ENCODE data around the gene RNF225. TPM values are rescaled to one million over a fixed set of nuclear protein-coding genes. Genes with fewer than 3 reads are reported as not detected.

The RNF225 gene
- total and polyA plus RNA-seq, 9 of the 15 experiments (the other 6 are each of a cell fraction or from before 2014, with no cell fraction given): 0.33 TPM; not detected in 8

DNA sequence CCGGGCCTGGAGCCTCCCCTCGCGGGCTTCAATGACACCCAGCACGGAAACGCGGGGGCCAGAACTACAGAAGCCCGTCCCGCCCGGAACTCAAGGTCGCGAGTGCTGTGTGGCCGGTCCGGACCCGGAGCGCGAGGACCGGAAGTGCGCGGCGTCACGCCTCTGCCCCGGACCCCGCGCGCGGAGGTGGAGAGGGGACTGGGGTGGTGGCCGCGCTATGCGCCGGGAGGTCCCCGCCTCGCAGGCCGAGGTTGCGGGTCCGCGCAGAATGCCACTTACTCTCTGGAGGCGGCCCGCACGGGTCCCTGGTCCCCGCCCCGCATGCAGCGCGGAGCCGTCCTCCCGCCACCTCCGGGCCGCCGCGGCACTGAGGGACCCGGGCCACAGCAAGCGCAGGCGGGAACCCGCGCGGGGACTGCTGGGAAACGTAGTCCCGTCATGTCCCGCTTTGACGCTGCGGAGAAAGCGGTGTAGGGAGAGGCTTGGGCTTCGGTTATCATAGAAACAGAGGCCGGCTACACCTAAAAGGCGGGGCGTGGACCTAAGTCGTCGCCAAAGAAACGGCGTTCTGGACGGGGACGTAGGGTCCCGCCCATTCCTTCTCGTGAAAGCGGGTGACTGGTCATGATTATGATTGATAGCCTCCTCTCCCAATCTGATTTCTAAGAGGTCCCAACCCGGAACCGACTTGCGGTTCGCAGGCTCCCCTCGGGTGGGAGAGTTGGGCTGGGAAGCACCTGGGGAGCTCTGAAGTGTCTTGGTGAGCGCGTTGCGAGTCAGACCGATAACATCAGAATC, 14.6 kb upstream of the RNF225 start, which contains the start of gene ZNF837 (continued):
- TF ChIP-seq THAP7 (CRISPR knock-in tag; IDR thresholded peaks at IDR 0.05): no peak; the same call in 1 of the 2 replicates
- no peak for TF ChIP-seq ZFP36 (IDR thresholded peaks at IDR 0.05; ENCODE audit: low read depth, low read length, partially characterized antibody)
- no peak for TF ChIP-seq ZNF696 (CRISPR knock-in tag; conservative IDR thresholded peaks at IDR 0.05)
- TF ChIP-seq MXI1 (IDR thresholded peaks at IDR 0.05; ENCODE audit: low read depth, low read length): peak; percentile 94
- no peak for TF ChIP-seq FOXK1 (CRISPR knock-in tag; IDR thresholded peaks at IDR 0.05; ENCODE audit: borderline replicate concordance)
- peak; percentile 94 for TF ChIP-seq E2F3 (CRISPR knock-in tag; IDR thresholded peaks at IDR 0.05)
- TF ChIP-seq ZNF79 (CRISPR knock-in tag; IDR thresholded peaks at IDR 0.05; ENCODE audit: low read depth): no peak
- peak; percentile 95 for TF ChIP-seq ELF2 (CRISPR knock-in tag; IDR thresholded peaks at IDR 0.05)
- peak; percentile 100 for TF ChIP-seq GABPA (tag; conservative IDR thresholded peaks at IDR 0.05; ENCODE audit: low read depth)
- TF ChIP-seq JUN (IDR thresholded peaks at IDR 0.05; ENCODE audit: borderline replicate concordance, low read depth, low read length): peak; percentile 49; the same call in 1 of the 2 replicates
- no peak for TF ChIP-seq JUN (CRISPR knock-in tag; IDR thresholded peaks at IDR 0.05; ENCODE audit: borderline replicate concordance)
- TF ChIP-seq ZNF583 (CRISPR knock-in tag; IDR thresholded peaks at IDR 0.05): no peak
- TF ChIP-seq SP1 (CRISPR knock-in tag; IDR thresholded peaks at IDR 0.05): peak; percentile 90
- 0 out of 4 replicates have a peak, but pooled peaks of 1 of the 2 experiments have one; percentile 68 for TF ChIP-seq TBL1XR1 (IDR thresholded peaks at IDR 0.05; ENCODE audit: low read length in 2 of 2)
- TF ChIP-seq, protein P1, sequence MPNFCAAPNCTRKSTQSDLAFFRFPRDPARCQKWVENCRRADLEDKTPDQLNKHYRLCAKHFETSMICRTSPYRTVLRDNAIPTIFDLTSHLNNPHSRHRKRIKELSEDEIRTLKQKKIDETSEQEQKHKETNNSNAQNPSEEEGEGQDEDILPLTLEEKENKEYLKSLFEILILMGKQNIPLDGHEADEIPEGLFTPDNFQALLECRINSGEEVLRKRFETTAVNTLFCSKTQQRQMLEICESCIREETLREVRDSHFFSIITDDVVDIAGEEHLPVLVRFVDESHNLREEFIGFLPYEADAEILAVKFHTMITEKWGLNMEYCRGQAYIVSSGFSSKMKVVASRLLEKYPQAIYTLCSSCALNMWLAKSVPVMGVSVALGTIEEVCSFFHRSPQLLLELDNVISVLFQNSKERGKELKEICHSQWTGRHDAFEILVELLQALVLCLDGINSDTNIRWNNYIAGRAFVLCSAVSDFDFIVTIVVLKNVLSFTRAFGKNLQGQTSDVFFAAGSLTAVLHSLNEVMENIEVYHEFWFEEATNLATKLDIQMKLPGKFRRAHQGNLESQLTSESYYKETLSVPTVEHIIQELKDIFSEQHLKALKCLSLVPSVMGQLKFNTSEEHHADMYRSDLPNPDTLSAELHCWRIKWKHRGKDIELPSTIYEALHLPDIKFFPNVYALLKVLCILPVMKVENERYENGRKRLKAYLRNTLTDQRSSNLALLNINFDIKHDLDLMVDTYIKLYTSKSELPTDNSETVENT (CRISPR knock-in tag; IDR thresholded peaks at IDR 0.05): peak; percentile 88
- no peak for TF ChIP-seq BRF1 (IDR thresholded peaks at IDR 0.05; ENCODE audit: borderline replicate concordance, extremely low read depth, insufficient read length)
- TF ChIP-seq ETS2 (tag; IDR thresholded peaks at IDR 0.05; ENCODE audit: borderline replicate concordance, poor library complexity, severe bottlenecking): peak; percentile 55
- TF ChIP-seq SMAD1 (IDR thresholded peaks at IDR 0.05; ENCODE audit: low read depth, low read length, partially characterized antibody): peak; percentile 45
- TF ChIP-seq LARP7 (IDR thresholded peaks at IDR 0.05): no peak
- no peak for TF ChIP-seq PTRF (tag; IDR thresholded peaks at IDR 0.05)
- TF ChIP-seq ZNF699 (CRISPR knock-in tag; IDR thresholded peaks at IDR 0.05; ENCODE audit: insufficient replicate concordance): no peak
- peak; percentile 29; the same call in 1 of the 2 replicates for TF ChIP-seq HDAC8 (tag; IDR thresholded peaks at IDR 0.05)
